CD14-positive monocyte (primary cell): ENCODE results near the gene ZFP91. TPM values are rescaled to one million over a fixed set of nuclear protein-coding genes. Genes with fewer than 3 reads are reported as not detected.

Experiments
- DNase-seq, 3 donors: peaks; one replicate each; pipeline ENCODE4 v3.0.0-alpha.2; 2011 to 2022
- H2AFZ ChIP-seq: 2 replicates; pipeline ENCODE4 v1.6.0; 2012; ENCODE audit warnings: mild to moderate bottlenecking, low read depth, low read length, inconsistent platforms; ENCODE audit not compliant: insufficient read depth, poor library complexity, severe bottlenecking
- H3K27ac ChIP-seq, 2 donors: 1 replicate in 1 of 2; 2 replicates in 1 of 2; pipeline ENCODE4 v1.5.1; 2012 to 2013; ENCODE audit warnings: low read length in 2 of 2, control low read depth in 1 of 2, inconsistent platforms in 1 of 2, low read depth in 1 of 2, mild to moderate bottlenecking in 1 of 2
- H3K27me3 ChIP-seq, 2 donors: one replicate each; pipeline versions ENCODE4 v1.6.0 to v1.6.1; 2011 to 2013; ENCODE audit warnings: low read length in 2 of 2; ENCODE audit not compliant: control insufficient read depth in 2 of 2, insufficient read depth in 2 of 2
- H3K36me3 ChIP-seq, 2 donors: replicated peaks in 1 of 2; 1 replicate in 1 of 2; 2 replicates in 1 of 2; pipeline versions ENCODE4 v1.5.1 to v1.6.1; 2012 to 2013; ENCODE audit warnings: low read length in 2 of 2, control low read depth in 1 of 2, inconsistent platforms in 1 of 2, mild to moderate bottlenecking in 1 of 2; ENCODE audit not compliant: insufficient read depth in 2 of 2, control insufficient read depth in 1 of 2
- H3K4me1 ChIP-seq, 2 donors: 1 replicate in 1 of 2; 2 replicates in 1 of 2; pipeline versions ENCODE4 v1.5.1 to v1.6.1; 2012 to 2013; ENCODE audit warnings: low read length in 2 of 2, control low read depth in 1 of 2, inconsistent platforms in 1 of 2, mild to moderate bottlenecking in 1 of 2, moderate library complexity in 1 of 2; ENCODE audit not compliant: insufficient read depth in 2 of 2, control insufficient read depth in 1 of 2
- H3K4me2 ChIP-seq: replicated peaks from 2 replicates; pipeline ENCODE3; 2012; ENCODE audit warnings: low read length, moderate library complexity, mild to moderate bottlenecking; ENCODE audit not compliant: poor library complexity, severe bottlenecking; ENCODE audit errors: extremely low read depth
- H3K4me3 ChIP-seq, 3 experiments: fragments of 200-600 bp in 1 of 3; sonication (generic) in 1 of 3; replicated peaks in 1 of 3; 1 replicate in 2 of 3; 2 replicates in 1 of 3; pipeline ENCODE4 v1.5.1; 2011 to 2013; ENCODE audit warnings: low read length in 3 of 3, mild to moderate bottlenecking in 3 of 3, control low read depth in 2 of 3, low read depth in 2 of 3, inconsistent platforms in 1 of 3, moderate library complexity in 1 of 3
- H3K79me2 ChIP-seq: 2 replicates; pipeline ENCODE4 v1.6.0; 2012; ENCODE audit warnings: mild to moderate bottlenecking, control low read depth, inconsistent platforms, low read length, moderate library complexity; ENCODE audit not compliant: insufficient read depth
- H3K9ac ChIP-seq: 2 replicates; pipeline ENCODE4 v1.6.0; 2017; ENCODE audit warnings: low read length, mild to moderate bottlenecking; ENCODE audit not compliant: insufficient read depth, poor library complexity, severe bottlenecking
- H3K9me3 ChIP-seq, 2 donors: replicated peaks in 1 of 2; 1 replicate in 1 of 2; 2 replicates in 1 of 2; pipeline versions ENCODE4 v1.5.1 to v1.6.1; 2012 to 2013; ENCODE audit warnings: low read length in 2 of 2, control low read depth in 1 of 2; ENCODE audit not compliant: control insufficient read depth in 1 of 2, insufficient read depth in 1 of 2
- H4K20me1 ChIP-seq: 2 replicates; pipeline ENCODE4 v1.6.0; 2012; ENCODE audit warnings: mild to moderate bottlenecking, low read length, control low read depth, moderate library complexity; ENCODE audit not compliant: insufficient read depth
- H3K27ac Mint-ChIP-seq, 7 donors: one replicate each; pipeline ENCODE4 v1.8.0; 2020; ENCODE audit warnings: mild to moderate bottlenecking in 7 of 7, mixed read lengths in 7 of 7, moderate library complexity in 6 of 7, inconsistent platforms in 2 of 7
- H3K27me3 Mint-ChIP-seq, 3 donors: one replicate each; pipeline ENCODE4 v1.8.0; 2021 to 2022; ENCODE audit warnings: low read depth in 3 of 3, mild to moderate bottlenecking in 3 of 3, mixed read lengths in 3 of 3, moderate library complexity in 3 of 3, inconsistent platforms in 1 of 3
- H3K36me3 Mint-ChIP-seq, 2 donors: one replicate each; pipeline ENCODE4 v1.8.0; 2020; ENCODE audit warnings: mixed read lengths in 2 of 2, inconsistent platforms in 1 of 2, mild to moderate bottlenecking in 1 of 2
- H3K4me1 Mint-ChIP-seq: one replicate; pipeline ENCODE4 v1.8.0; 2020; ENCODE audit warnings: mild to moderate bottlenecking, mixed read lengths
- H3K4me3 Mint-ChIP-seq, 2 donors: one replicate each; pipeline ENCODE4 v1.8.0; 2020; ENCODE audit warnings: mild to moderate bottlenecking in 2 of 2, mixed read lengths in 2 of 2, moderate library complexity in 1 of 2
- H3K9me3 Mint-ChIP-seq, 7 donors: one replicate each; pipeline ENCODE4 v1.8.0; 2020 to 2022; ENCODE audit warnings: mixed read lengths in 7 of 7, mild to moderate bottlenecking in 6 of 7, moderate library complexity in 6 of 7, inconsistent platforms in 2 of 7
- WGBS: methylation state at CpG from one replicate; pipeline ENCODE4 v1.1.5; 2013; ENCODE audit warnings: missing lambda C conversion rate; ENCODE audit not compliant: insufficient coverage; 5-methylcytosine and 5-hydroxymethylcytosine counted together
- intact Hi-C, 2 donors: fragments of 100-400 bp; cut with micrococcal nuclease; formaldehyde crosslinking; loops; one replicate each; pipeline versions ENCODE4 v1.15.0 to v1.15.1; 2023
- polyA plus RNA-seq, 3 donors: library from polyadenylated mRNA; depleted of rRNA in 1 of 3; unstranded in 2 of 3; stranded (reverse) in 1 of 3; fragments of 300-500 nt in 2 of 3; fragments of >200 nt in 1 of 3; fragmentation: Illumina TruSeq in 2 of 3; gene quantifications; 1 replicate in 2 of 3; 2 replicates in 1 of 3; pipeline ENCODE4 v1.2.3, GENCODE V29; 2012 to 2021
- TF ChIP-seq, protein P1 (sequence below): fragments of 200-600 bp; IDR thresholded peaks from one replicate; pipeline ENCODE4 v1.8.0; 2022; ENCODE audit warnings: antibody characterized with exemption, mild to moderate bottlenecking

Gene ZFP91
- polyA plus RNA-seq, 3 donors = 8.0 to 15.8 (median 8.3) TPM

DNA sequence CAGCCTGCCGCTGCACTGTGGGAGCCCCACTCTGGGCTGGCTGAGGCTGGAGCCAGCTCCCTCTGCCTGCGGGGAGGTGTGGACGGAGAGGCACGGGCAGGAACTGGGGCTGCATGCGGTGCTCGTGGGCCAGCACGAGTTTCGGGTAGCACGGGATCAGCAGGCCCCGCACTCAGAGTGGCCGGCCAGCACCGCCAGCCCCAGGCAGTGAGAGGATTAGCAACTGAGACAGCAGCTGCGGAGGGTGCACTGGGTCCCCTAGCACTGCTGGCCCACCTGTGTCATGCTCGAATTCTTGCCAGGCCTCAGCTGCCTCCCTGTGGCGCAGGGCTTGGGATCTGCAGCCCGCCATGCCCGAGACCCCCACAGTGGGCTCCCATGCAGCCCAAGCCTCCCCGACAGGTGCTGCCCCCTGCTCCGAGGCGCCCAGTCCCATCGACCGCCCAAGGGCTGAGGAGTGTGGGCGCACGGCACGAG, 47.0 kb upstream of the ZFP91 start:
- Mint-ChIP-seq H3K27ac (no peak overlapping the region), H3K36me3 (peaks cover 82 to 98% of the 10 kb centered on the region in 2 donors), H3K4me3 (no peak overlapping the region), H3K4me1 (peaks cover 5% of the 10 kb centered on the region), H3K9me3 (peaks cover 0 to 9% (median 3%) of the 10 kb centered on the region in 7 donors), H3K27me3 (no peaks in the 10 kb centered on the region)
- H3K79me2 ChIP-seq = no peaks in the 10 kb centered on the region
- no peaks in the 10 kb centered on the region for H3K27me3 ChIP-seq
- no peaks in the 10 kb centered on the region for H3K9me3 ChIP-seq
- peaks cover under 1 to 3% of the 10 kb centered on the region in 2 donors for H3K4me1 ChIP-seq
- H3K9ac ChIP-seq = no peak overlapping the region
- TF ChIP-seq, protein P1, sequence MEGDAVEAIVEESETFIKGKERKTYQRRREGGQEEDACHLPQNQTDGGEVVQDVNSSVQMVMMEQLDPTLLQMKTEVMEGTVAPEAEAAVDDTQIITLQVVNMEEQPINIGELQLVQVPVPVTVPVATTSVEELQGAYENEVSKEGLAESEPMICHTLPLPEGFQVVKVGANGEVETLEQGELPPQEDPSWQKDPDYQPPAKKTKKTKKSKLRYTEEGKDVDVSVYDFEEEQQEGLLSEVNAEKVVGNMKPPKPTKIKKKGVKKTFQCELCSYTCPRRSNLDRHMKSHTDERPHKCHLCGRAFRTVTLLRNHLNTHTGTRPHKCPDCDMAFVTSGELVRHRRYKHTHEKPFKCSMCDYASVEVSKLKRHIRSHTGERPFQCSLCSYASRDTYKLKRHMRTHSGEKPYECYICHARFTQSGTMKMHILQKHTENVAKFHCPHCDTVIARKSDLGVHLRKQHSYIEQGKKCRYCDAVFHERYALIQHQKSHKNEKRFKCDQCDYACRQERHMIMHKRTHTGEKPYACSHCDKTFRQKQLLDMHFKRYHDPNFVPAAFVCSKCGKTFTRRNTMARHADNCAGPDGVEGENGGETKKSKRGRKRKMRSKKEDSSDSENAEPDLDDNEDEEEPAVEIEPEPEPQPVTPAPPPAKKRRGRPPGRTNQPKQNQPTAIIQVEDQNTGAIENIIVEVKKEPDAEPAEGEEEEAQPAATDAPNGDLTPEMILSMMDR = no peak
- no peak overlapping the region for H3K27ac ChIP-seq
- WGBS = 96% methylated on average over 25 of the region's 25 CpGs
- no peak overlapping the region for H2AFZ ChIP-seq
- H3K36me3 ChIP-seq = peaks cover 59 to 83% of the 10 kb centered on the region in 2 donors
- H3K4me3 ChIP-seq = no peak overlapping the region
- intact Hi-C loops = no loop called here
- peaks cover 46% of the 10 kb centered on the region for H4K20me1 ChIP-seq
- no peak overlapping the region for H3K4me2 ChIP-seq
- no peak for DNase-seq

DNA sequence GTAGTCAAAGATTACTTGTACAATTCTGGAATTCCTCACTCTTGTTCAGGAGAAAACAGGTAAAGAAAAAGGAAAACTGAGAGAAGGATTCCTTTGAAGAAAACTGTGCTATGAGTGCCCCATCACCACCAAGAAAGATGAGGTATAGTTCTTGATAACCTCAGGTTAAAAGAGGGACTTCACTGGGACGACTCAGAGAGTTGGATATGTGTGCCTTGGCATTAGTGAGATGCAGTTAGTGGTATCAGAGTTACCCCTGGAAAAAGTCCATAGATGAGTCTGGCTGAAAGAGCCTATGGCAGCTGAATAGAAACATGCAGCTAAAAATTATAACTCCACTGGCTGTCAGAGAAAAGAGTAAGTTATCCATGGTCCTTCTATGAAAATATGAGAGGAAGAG, 32.0 kb upstream of the ZFP91 start:
- intact Hi-C loops = loop anchor here in 1 of 2 donors (10.0 kb wide), 1 partner anchor 68 kb away; no protein-coding TSS in a partner anchor
- no peaks in the 10 kb centered on the region for H3K4me1 ChIP-seq
- no peak for DNase-seq
- H3K36me3 ChIP-seq = peaks cover 90 to 97% of the 10 kb centered on the region in 2 donors
- Mint-ChIP-seq H3K27ac (no peak overlapping the region), H3K36me3 (peaks cover 87 to 91% of the 10 kb centered on the region in 2 donors), H3K4me3 (no peak overlapping the region), H3K9me3 (peaks cover 0 to 3% (median 0%) of the 10 kb centered on the region in 7 donors), H3K27me3 (no peaks in the 10 kb centered on the region), H3K4me1 (no peaks in the 10 kb centered on the region)
- no peaks in the 10 kb centered on the region for H3K79me2 ChIP-seq
- no peak overlapping the region for H3K4me3 ChIP-seq
- no peak overlapping the region for H3K27ac ChIP-seq
- peaks cover 46% of the 10 kb centered on the region for H4K20me1 ChIP-seq
- no peaks in the 10 kb centered on the region for H3K27me3 ChIP-seq
- no peaks in the 10 kb centered on the region for H3K9me3 ChIP-seq
- no CpG with 5 or more reads among the region's 1 CpG for WGBS
- H3K9ac ChIP-seq = no peak overlapping the region
- no peak overlapping the region for H3K4me2 ChIP-seq
- no peak overlapping the region for H2AFZ ChIP-seq
- TF ChIP-seq, protein P1 = no peak
